ENCODE results near the gene TBX10.

DNA sequence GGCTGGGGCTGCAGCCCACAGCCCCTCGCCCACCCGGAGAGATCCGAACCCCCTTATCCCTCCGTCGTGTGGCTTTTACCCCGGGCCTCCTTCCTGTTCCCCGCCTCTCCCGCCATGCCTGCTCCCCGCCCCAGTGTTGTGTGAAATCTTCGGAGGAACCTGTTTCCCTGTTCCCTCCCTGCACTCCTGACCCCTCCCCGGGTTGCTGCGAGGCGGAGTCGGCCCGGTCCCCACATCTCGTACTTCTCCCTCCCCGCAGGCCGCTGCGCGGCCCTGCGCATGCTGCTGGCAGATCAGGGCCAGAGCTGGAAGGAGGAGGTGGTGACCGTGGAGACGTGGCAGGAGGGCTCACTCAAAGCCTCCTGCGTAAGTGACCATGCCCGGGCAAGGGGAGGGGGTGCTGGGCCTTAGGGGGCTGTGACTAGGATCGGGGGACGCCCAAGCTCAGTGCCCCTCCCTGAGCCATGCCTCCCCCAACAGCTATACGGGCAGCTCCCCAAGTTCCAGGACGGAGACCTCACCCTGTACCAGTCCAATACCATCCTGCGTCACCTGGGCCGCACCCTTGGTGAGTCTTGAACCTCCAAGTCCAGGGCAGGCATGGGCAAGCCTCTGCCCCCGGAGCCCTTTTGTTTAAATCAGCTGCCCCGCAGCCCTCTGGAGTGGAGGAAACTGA is 55.2 kb downstream of the TBX10 start:
- no peak for TF ChIP-seq POLR2A (IDR thresholded peaks at IDR 0.05; ENCODE audit: low read depth)
- TF ChIP-seq, protein P1, sequence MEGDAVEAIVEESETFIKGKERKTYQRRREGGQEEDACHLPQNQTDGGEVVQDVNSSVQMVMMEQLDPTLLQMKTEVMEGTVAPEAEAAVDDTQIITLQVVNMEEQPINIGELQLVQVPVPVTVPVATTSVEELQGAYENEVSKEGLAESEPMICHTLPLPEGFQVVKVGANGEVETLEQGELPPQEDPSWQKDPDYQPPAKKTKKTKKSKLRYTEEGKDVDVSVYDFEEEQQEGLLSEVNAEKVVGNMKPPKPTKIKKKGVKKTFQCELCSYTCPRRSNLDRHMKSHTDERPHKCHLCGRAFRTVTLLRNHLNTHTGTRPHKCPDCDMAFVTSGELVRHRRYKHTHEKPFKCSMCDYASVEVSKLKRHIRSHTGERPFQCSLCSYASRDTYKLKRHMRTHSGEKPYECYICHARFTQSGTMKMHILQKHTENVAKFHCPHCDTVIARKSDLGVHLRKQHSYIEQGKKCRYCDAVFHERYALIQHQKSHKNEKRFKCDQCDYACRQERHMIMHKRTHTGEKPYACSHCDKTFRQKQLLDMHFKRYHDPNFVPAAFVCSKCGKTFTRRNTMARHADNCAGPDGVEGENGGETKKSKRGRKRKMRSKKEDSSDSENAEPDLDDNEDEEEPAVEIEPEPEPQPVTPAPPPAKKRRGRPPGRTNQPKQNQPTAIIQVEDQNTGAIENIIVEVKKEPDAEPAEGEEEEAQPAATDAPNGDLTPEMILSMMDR (IDR thresholded peaks at IDR 0.05) = no peak
- TF ChIP-seq EP300 (IDR thresholded peaks at IDR 0.05) = no peak
